ENCODE measurements around the gene CCDC69. TPM values are rescaled to one million over a fixed set of nuclear protein-coding genes. Genes with fewer than 3 reads are reported as not detected.

CCDC69 gene
- total and polyA plus RNA-seq, 10 of the 15 experiments (the other 5 are each of a cell fraction or from before 2014, with no cell fraction given): 13.5 to 106 (median 70.1) TPM

GRCh38 chr5:151132963-151133362 lies 90.9 kb downstream of the CCDC69 start:
- ChIA-PET RAD21 (ENCODE audit: unreplicated experiment) (interaction anchor here (2.3 to 12.4 kb wide), 2 partner anchors 21 to 32 kb away, joined by 8 to 222 read pairs; partner anchors contain the start of gene ANXA6), CTCF (interaction anchor here (1.7 to 26.4 kb wide), 3 partner anchors 18 to 82 kb away, joined by 4 to 1107 read pairs (median 13); partner anchors contain the start of gene ANXA6), SMC1A (ENCODE audit: uncharacterized antibody, unreplicated experiment) (interaction anchor here (1.4 to 31.5 kb wide), 2 partner anchors 18 to 23 kb away, joined by 5 to 1132 read pairs; partner anchors contain the start of gene ANXA6), POLR2A (interaction anchor here (1.5 to 12.3 kb wide), 3 partner anchors 9 to 17 kb away, joined by 4 to 153 read pairs (median 7); no protein-coding TSS in a partner anchor)
- no peak overlapping the region for H3K9ac ChIP-seq (ENCODE audit: control insufficient read depth, insufficient read depth, low read length)
- intact Hi-C loops (cut with micrococcal nuclease; ENCODE audit: unreplicated experiment) (no loop called here), in situ Hi-C loops (cut with MboI) (no loop called here)
- H3K4me3 ChIP-seq: no peak overlapping the region
- no peak; the same call in 2 of the 3 replicates for ATAC-seq
- no peak overlapping the region; the same call in 1 of the 2 replicates for H3K4me2 ChIP-seq (ENCODE audit: control insufficient read depth, insufficient read depth)
- FAIRE-seq: no peak
- TF ChIP-seq IKZF2 (IDR thresholded peaks at IDR 0.05) (peak in 1 of 2 experiments; percentile 19; a peak in 2 of 4 replicates), SPI1 (IDR thresholded peaks at IDR 0.05; ENCODE audit: borderline replicate concordance, insufficient read depth, low read depth, low read length) (peak; percentile 61; the same call in 1 of the 2 replicates), WRNIP1 (IDR thresholded peaks at IDR 0.05; ENCODE audit: borderline replicate concordance, low read depth, low read length) (no peak), RUNX3 (IDR thresholded peaks at IDR 0.05; ENCODE audit: low read length) (0 out of 2 replicates have a peak, but pooled peaks have one; percentile 13)
- H3K9me3 ChIP-seq (replicated peaks; ENCODE audit: control insufficient read depth, insufficient read depth, low read length): no peaks in the 10 kb centered on the region
- peaks cover 13% of the 10 kb centered on the region for H3K79me2 ChIP-seq (ENCODE audit: control insufficient read depth, insufficient read depth, low read length)
- H3K27me3 ChIP-seq (replicated peaks in 1 of 2; ENCODE audit: control insufficient read depth in 2 of 2, insufficient read depth in 2 of 2, low read length in 1 of 2): no peaks in the 10 kb centered on the region
- BruUV-seq (replicated peaks): no TSS peak
- 13% methylated on average over 4 of the region's 4 CpGs for WGBS (ENCODE audit: insufficient coverage, insufficient replicate concordance, low lambda C conversion rate, missing lambda C conversion rate)
- H2AFZ ChIP-seq (ENCODE audit: control insufficient read depth, low read depth, low read length): no peak overlapping the region
- peaks cover 57% of the 10 kb centered on the region for H3K4me1 ChIP-seq (ENCODE audit: control insufficient read depth, insufficient read depth, low read length)
- peak overlapping the region; percentile 14; the same call in 1 of the 2 replicates for H3K27ac ChIP-seq (ENCODE audit: control insufficient read depth, insufficient read depth)
- peaks cover 54 to 63% of the 10 kb centered on the region in 2 experiments for H3K36me3 ChIP-seq (ENCODE audit: control insufficient read depth in 2 of 2, insufficient read depth in 2 of 2, low read length in 1 of 2)
- no peaks in the 10 kb centered on the region for H4K20me1 ChIP-seq (ENCODE audit: control insufficient read depth, insufficient read depth)
- no peak for DNase-seq (ENCODE audit: low read depth, low spot score)

Other genes starting within 250 kb of the CCDC69 start
- 0.22 TPM in 1 of 2 replicates, not detected in the other for gene GPX3, start 203.5 kb downstream of the CCDC69 start, total RNA-seq (2014; rRNA removed)
- gene GPX3, start 203.5 kb downstream of the CCDC69 start, total RNA-seq (2014; rRNA removed; fragmentation: Illumina TruSeq; extraction: Trizol): not detected in 2 replicates
- gene GPX3, start 203.5 kb downstream of the CCDC69 start, total RNA-seq (2021): 0.38 and 0.45 TPM in 2 replicates
- 0.04 TPM in 1 of 2 replicates, not detected in the other for gene GPX3, start 203.5 kb downstream of the CCDC69 start, polyA plus RNA-seq (2011; rRNA removed)
- gene GPX3, start 203.5 kb downstream of the CCDC69 start, polyA plus RNA-seq (2014; fragmentation: Illumina TruSeq; extraction: Trizol): 0.09 and 0.19 TPM in 2 replicates
- gene GPX3, start 203.5 kb downstream of the CCDC69 start, polyA plus RNA-seq (2014; fragmentation: Nextera tagmentation; extraction: Ambion mirVana): under 1 TPM in 1 of 2 experiments, not detected in 1; 0.15 TPM
- 0.12 and 0.32 TPM in 2 replicates for gene GPX3, start 203.5 kb downstream of the CCDC69 start, polyA plus RNA-seq (2014; rRNA removed)
- gene GPX3, start 203.5 kb downstream of the CCDC69 start, polyA plus RNA-seq (2016; fragmentation: Nextera tagmentation; extraction: Ambion mirVana): 1 to 10 TPM in 1 of 2 experiments, under 1 TPM in 1; 0.91 to 1.0 TPM
- gene TNIP1, start 143.1 kb downstream of the CCDC69 start, total RNA-seq (2014; rRNA removed): 203 and 223 TPM in 2 replicates
- 147 and 148 TPM in 2 replicates for gene TNIP1, start 143.1 kb downstream of the CCDC69 start, total RNA-seq (2014; rRNA removed; fragmentation: Illumina TruSeq; extraction: Trizol)
- gene TNIP1, start 143.1 kb downstream of the CCDC69 start, total RNA-seq (2021): 279 and 289 TPM in 2 replicates
- gene TNIP1, start 143.1 kb downstream of the CCDC69 start, polyA plus RNA-seq (2011; rRNA removed): 156 and 178 TPM in 2 replicates
- gene TNIP1, start 143.1 kb downstream of the CCDC69 start, polyA plus RNA-seq (2014; fragmentation: Illumina TruSeq; extraction: Trizol): 107 and 151 TPM in 2 replicates
- gene TNIP1, start 143.1 kb downstream of the CCDC69 start, polyA plus RNA-seq (2014; fragmentation: Nextera tagmentation; extraction: Ambion mirVana): 10 to 100 TPM in 1 of 2 experiments, 1 to 10 TPM in 1; 4.4 to 13.7 TPM
- 199 and 200 TPM in 2 replicates for gene TNIP1, start 143.1 kb downstream of the CCDC69 start, polyA plus RNA-seq (2014; rRNA removed)
- 100 to 1,000 TPM; 112 to 117 TPM for gene TNIP1, start 143.1 kb downstream of the CCDC69 start, polyA plus RNA-seq (2016; fragmentation: Nextera tagmentation; extraction: Ambion mirVana)
- 477 and 484 TPM in 2 replicates for gene ANXA6, start 66.3 kb downstream of the CCDC69 start, total RNA-seq (2014; rRNA removed)
- gene ANXA6, start 66.3 kb downstream of the CCDC69 start, total RNA-seq (2014; rRNA removed; fragmentation: Illumina TruSeq; extraction: Trizol): 549 and 550 TPM in 2 replicates
- gene ANXA6, start 66.3 kb downstream of the CCDC69 start, total RNA-seq (2021): 528 and 542 TPM in 2 replicates
- 460 and 571 TPM in 2 replicates for gene ANXA6, start 66.3 kb downstream of the CCDC69 start, polyA plus RNA-seq (2011; rRNA removed)
- gene ANXA6, start 66.3 kb downstream of the CCDC69 start, polyA plus RNA-seq (2014; fragmentation: Illumina TruSeq; extraction: Trizol): 506 and 510 TPM in 2 replicates
- gene ANXA6, start 66.3 kb downstream of the CCDC69 start, polyA plus RNA-seq (2014; fragmentation: Nextera tagmentation; extraction: Ambion mirVana): 10 to 100 TPM; 44.0 to 73.1 TPM
- gene ANXA6, start 66.3 kb downstream of the CCDC69 start, polyA plus RNA-seq (2014; rRNA removed): 453 and 470 TPM in 2 replicates
- gene ANXA6, start 66.3 kb downstream of the CCDC69 start, polyA plus RNA-seq (2016; fragmentation: Nextera tagmentation; extraction: Ambion mirVana): 100 to 1,000 TPM; 280 to 291 TPM
- gene GM2A, start 29.1 kb upstream of the CCDC69 start, total RNA-seq (2014; rRNA removed): 102 and 109 TPM in 2 replicates
- gene GM2A, start 29.1 kb upstream of the CCDC69 start, total RNA-seq (2014; rRNA removed; fragmentation: Illumina TruSeq; extraction: Trizol): 75.7 TPM in 2 replicates
- 95.1 and 95.6 TPM in 2 replicates for gene GM2A, start 29.1 kb upstream of the CCDC69 start, total RNA-seq (2021)
- 85.4 and 106 TPM in 2 replicates for gene GM2A, start 29.1 kb upstream of the CCDC69 start, polyA plus RNA-seq (2011; rRNA removed)
- 74.4 and 83.9 TPM in 2 replicates for gene GM2A, start 29.1 kb upstream of the CCDC69 start, polyA plus RNA-seq (2014; fragmentation: Illumina TruSeq; extraction: Trizol)
- gene GM2A, start 29.1 kb upstream of the CCDC69 start, polyA plus RNA-seq (2014; fragmentation: Nextera tagmentation; extraction: Ambion mirVana): 10 to 100 TPM; 33.6 to 44.4 TPM
- 62.0 and 63.9 TPM in 2 replicates for gene GM2A, start 29.1 kb upstream of the CCDC69 start, polyA plus RNA-seq (2014; rRNA removed)
- gene GM2A, start 29.1 kb upstream of the CCDC69 start, polyA plus RNA-seq (2016; fragmentation: Nextera tagmentation; extraction: Ambion mirVana): 10 to 100 TPM; 44.0 to 44.4 TPM
- not detected in 2 replicates for gene SLC36A3, start 79.7 kb upstream of the CCDC69 start, total RNA-seq (2014; rRNA removed)
- not detected in 2 replicates for gene SLC36A3, start 79.7 kb upstream of the CCDC69 start, total RNA-seq (2014; rRNA removed; fragmentation: Illumina TruSeq; extraction: Trizol)
- gene SLC36A3, start 79.7 kb upstream of the CCDC69 start, total RNA-seq (2021): not detected in 2 replicates
- not detected in 2 replicates for gene SLC36A3, start 79.7 kb upstream of the CCDC69 start, polyA plus RNA-seq (2011; rRNA removed)
- gene SLC36A3, start 79.7 kb upstream of the CCDC69 start, polyA plus RNA-seq (2014; fragmentation: Illumina TruSeq; extraction: Trizol): not detected in 2 replicates
- gene SLC36A3, start 79.7 kb upstream of the CCDC69 start, polyA plus RNA-seq (2014; fragmentation: Nextera tagmentation; extraction: Ambion mirVana): under 1 TPM in 1 of 2 experiments, not detected in 1; 0.03 TPM
- gene SLC36A3, start 79.7 kb upstream of the CCDC69 start, polyA plus RNA-seq (2014; rRNA removed): not detected in 2 replicates
- not detected for gene SLC36A3, start 79.7 kb upstream of the CCDC69 start, polyA plus RNA-seq (2016; fragmentation: Nextera tagmentation; extraction: Ambion mirVana)
- gene SLC36A2, start 123.5 kb upstream of the CCDC69 start, total RNA-seq (2014; rRNA removed): not detected in 2 replicates
- not detected in 2 replicates for gene SLC36A2, start 123.5 kb upstream of the CCDC69 start, total RNA-seq (2014; rRNA removed; fragmentation: Illumina TruSeq; extraction: Trizol)
- gene SLC36A2, start 123.5 kb upstream of the CCDC69 start, total RNA-seq (2021): not detected in 2 replicates
- gene SLC36A2, start 123.5 kb upstream of the CCDC69 start, polyA plus RNA-seq (2011; rRNA removed): not detected in 2 replicates
- not detected in 2 replicates for gene SLC36A2, start 123.5 kb upstream of the CCDC69 start, polyA plus RNA-seq (2014; fragmentation: Illumina TruSeq; extraction: Trizol)
- not detected for gene SLC36A2, start 123.5 kb upstream of the CCDC69 start, polyA plus RNA-seq (2014; fragmentation: Nextera tagmentation; extraction: Ambion mirVana)
- not detected in 2 replicates for gene SLC36A2, start 123.5 kb upstream of the CCDC69 start, polyA plus RNA-seq (2014; rRNA removed)
- gene SLC36A2, start 123.5 kb upstream of the CCDC69 start, polyA plus RNA-seq (2016; fragmentation: Nextera tagmentation; extraction: Ambion mirVana): not detected
- 3.0 and 3.6 TPM in 2 replicates for gene SLC36A1, start 223.5 kb upstream of the CCDC69 start, total RNA-seq (2014; rRNA removed)
- gene SLC36A1, start 223.5 kb upstream of the CCDC69 start, total RNA-seq (2014; rRNA removed; fragmentation: Illumina TruSeq; extraction: Trizol): 2.3 and 2.8 TPM in 2 replicates
- gene SLC36A1, start 223.5 kb upstream of the CCDC69 start, total RNA-seq (2021): 4.8 and 6.2 TPM in 2 replicates
- gene SLC36A1, start 223.5 kb upstream of the CCDC69 start, polyA plus RNA-seq (2011; rRNA removed): 3.7 and 8.2 TPM in 2 replicates
- gene SLC36A1, start 223.5 kb upstream of the CCDC69 start, polyA plus RNA-seq (2014; fragmentation: Illumina TruSeq; extraction: Trizol): 4.4 and 5.1 TPM in 2 replicates
- under 1 TPM; 0.50 to 0.66 TPM for gene SLC36A1, start 223.5 kb upstream of the CCDC69 start, polyA plus RNA-seq (2014; fragmentation: Nextera tagmentation; extraction: Ambion mirVana)
- 3.9 and 5.1 TPM in 2 replicates for gene SLC36A1, start 223.5 kb upstream of the CCDC69 start, polyA plus RNA-seq (2014; rRNA removed)
- 1 to 10 TPM; 3.0 to 4.1 TPM for gene SLC36A1, start 223.5 kb upstream of the CCDC69 start, polyA plus RNA-seq (2016; fragmentation: Nextera tagmentation; extraction: Ambion mirVana)

All from GM12878 (cell line).